ENCODE data around the gene ZIC4.

The ZIC4 gene

DNA sequence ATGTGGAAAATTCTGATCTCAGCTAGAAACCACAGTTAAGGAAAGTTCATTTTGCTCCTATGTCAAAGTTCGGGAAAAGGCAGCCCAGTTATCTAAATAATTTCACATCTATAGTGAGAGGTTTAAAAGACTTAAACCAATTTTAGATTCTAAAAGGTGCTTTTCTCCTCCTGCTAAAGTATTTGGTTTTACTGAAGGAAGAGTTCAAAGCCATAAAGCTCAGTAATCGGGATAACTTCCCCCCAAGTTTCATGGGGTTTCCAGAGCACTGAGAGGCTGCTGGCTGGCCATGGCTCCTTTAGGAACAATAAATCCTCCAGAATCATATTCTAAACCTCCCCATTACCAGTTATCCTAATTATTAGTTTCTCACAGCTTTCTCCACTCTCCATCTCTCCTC, 38.2 kb downstream of the ZIC4 start:
- DNase-seq = no peak

DNA sequence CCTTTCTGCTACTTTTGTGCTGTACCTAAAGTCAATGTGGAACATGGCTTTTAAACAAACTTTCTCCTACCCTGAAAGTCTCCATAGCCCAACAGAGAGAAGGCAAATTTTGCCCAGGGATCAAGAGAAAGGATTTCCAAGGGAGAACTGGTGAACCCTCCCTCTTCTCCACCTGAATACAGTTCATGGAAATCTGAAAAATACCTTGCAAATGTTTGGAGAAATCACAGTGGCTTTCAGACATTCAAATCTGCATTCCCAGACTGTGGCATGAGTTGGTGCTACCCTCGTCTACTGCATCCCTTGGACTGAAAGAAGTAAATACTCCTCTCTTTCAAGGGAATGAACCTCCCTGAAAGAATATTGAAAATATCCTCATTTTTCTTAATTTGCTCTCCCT, 38.7 kb downstream of the ZIC4 start:
- DNase-seq = no peak

DNA sequence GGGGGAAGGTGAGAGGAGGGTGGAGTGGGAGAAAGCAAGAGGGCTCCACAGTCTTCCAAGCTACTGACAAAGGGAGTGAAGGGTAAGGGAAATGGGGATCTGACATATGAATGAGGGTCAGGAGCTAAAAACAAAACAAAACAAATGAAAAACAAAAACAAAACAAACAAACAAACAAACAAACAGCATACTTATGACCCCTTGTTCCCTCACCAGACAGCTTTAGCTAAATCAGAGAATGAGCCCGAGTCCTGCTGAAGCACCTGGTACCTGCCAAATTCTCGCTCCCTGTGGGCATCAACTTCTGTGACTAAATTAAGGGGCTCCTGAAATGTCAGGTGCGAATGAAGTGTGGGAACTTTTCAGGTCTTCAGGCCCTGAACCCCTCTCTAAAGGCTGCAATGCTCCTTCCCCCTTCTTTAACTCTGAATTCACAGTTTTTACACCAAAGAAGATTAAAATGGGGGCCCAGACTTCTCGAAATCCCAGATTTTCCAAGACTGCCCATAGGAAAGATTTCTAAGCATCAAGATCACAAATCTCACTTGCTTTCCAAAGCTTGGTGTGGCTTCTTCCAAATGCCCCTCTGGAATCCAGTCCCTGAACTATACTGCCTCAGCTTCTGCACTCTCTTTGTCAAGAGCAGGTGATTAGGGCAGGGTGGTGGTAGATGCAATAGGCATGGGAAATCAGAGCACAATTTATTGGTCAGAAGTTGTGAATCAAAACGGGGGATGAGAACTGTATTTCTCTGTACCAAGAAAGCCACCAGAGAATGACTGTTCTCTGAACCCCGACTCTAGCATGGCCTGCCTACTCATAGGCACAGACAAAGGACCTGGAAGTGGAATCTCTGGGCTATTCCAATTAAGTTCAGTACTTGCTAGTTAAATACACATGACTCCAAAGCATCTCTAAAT, 40.9 kb downstream of the ZIC4 start:
- no peak for DNase-seq

DNA sequence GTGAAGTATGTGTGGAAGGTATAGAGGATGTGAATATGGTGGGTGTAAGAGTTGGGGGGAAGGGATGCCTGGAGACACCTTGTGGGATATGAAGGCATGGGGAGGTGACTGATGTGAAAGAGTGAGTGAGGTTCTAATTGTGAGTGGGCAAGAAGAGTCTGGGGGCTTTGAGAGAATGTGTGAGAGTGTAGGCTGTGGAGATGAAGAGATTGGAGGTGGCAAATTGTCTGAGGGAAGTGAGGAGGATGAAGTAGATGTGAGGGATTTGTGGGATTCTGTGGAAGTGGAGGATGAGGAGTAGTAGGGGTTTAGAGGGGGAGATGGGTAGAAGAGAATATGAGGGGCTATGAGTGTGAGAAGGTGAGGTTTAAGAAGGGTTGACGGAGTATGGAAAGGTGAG, 41.6 kb downstream of the ZIC4 start:
- no peak for DNase-seq

DNA sequence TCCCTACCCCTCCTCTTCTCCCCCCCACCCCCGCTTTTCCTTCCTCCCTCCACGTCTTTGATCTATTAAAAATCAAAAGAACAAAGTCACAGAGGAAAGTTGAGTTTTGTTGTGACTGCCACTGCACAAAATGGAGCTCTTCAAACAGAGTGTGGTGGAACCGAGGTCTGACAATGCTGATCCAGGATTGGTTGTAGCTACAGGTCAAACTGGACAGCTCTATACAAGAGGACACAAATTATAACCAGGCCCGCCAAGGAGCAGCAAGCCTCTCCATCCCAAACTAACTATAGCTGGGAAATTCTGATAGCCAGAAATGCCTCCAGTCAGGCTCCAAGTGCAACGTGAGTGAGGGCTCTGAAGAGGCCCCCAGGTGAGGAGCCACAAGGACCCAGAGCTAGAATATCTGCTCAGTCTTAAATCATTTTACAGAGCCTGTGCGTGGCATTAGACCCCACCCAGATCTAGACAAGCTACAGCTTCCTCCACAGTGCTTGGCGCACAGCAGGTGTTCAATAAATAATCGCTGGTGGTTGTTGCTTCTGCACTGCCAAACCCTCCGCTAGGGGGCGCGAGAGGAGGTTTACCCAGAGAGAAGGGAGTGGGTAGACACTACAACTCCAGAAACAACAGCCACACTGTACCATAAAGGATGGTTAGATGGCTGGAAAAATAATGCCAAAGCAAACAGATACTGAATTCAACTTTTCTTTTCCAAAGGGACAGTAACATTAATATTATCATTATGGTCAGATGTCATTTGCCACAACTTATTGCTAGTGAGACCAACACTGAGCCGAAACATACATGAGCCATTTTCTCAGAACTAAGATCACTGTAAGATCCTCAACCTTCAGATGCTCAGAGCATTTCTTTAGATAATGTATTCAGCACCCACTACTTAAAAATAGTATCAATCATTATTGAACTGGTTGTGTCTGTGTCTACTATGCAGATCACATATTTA, 44.6 kb downstream of the ZIC4 start:
- DNase-seq = peak; percentile 8

DNA sequence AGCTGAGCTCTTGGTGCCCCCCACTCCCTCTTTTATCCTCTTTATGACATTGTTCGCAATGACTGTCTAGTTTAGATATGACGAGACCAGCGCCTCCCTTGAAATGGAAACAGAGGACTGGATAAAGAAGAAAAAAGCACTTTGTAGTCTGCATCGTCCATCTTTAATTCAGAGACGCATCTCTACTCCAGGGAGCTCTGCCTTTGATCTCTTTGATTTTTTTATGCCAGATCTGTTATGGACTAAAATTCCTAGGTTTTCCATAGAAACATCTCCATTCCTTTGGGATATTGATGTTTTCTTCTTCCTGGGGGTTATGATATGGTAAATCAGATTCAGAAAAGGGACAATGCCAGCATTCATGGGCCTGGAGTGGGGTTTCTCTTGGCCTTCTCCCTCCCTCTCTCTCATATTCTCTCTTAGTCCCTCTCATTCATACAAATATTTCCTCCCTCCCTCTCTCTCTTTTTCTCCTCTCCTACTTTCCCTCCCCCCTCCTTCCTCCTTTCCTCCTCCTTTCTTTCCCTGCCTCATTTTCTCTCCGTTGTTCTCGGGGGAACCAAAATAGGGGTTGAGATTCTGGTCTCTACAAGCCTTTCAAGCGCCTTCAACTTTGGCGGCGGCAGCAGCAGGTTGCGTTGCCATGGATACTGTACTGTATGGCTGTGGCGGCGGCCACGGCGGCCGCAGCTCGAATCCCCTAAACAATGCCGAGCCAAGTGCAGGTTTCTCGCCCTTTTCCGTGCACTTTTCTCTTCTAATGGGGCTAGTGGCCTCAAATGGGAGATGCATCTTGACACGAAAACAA, 45.5 kb downstream of the ZIC4 start:
- no peak for DNase-seq

DNA sequence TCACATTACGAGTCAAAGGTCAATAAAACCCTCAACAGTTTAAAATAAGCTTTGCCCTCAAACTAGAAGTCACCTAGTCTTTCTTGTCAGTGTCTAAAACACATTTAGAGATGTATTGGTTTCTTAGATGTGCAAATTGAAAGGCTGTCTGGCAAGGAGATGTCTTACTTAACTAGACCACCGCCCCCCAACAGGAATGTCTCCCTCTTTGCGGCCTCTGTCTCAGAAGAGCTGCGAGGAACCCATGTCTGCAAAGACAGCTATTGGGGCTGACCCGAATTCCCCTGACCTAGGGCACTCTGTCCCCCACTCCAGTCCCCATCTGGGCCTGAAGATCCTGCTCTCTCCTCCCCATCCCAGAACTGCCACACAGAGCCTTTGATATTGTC, 46.3 kb downstream of the ZIC4 start:
- no peak for DNase-seq

DNA sequence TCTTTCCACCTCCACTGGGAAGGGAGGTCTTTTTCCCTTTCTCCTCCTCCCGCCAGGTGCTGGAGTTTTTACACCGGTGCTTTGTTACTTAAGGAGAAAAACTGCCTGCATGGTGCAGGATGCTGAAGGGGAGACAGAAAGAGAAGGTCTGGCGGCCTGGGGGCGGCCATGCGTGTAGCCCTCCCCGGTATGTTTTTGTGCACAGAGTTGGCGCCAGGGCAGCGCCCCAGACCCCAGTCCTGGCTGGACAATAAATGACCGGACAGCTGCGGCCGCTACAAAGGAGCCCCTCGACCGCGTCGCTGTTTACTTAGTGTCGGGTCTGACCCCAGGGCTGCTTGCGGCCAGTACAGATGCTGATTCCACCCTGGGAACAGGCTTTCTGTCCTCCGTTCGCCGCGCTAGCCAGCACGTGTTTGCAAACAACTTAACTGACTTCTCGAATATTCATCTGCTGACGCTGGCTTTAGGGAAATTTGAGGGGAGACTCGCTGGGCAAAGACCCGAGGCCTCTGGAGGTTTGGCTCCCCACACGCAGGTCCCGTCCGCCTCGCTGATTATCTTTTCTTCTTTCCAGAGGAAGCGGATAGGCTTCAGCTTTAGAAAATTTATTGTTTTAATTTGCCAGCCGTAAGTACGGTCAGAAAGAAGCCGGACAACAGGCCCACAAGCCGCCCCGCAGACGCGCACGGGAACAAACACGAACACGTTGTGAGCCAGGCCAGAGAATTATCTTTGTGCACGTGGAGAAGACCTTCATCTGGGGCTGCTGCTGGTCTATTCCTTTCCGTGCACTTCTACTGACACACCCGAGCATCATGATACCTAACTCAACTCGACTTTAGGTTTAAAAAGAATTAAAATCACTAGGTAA, 46.9 kb downstream of the ZIC4 start:
- no peak for DNase-seq

DNA sequence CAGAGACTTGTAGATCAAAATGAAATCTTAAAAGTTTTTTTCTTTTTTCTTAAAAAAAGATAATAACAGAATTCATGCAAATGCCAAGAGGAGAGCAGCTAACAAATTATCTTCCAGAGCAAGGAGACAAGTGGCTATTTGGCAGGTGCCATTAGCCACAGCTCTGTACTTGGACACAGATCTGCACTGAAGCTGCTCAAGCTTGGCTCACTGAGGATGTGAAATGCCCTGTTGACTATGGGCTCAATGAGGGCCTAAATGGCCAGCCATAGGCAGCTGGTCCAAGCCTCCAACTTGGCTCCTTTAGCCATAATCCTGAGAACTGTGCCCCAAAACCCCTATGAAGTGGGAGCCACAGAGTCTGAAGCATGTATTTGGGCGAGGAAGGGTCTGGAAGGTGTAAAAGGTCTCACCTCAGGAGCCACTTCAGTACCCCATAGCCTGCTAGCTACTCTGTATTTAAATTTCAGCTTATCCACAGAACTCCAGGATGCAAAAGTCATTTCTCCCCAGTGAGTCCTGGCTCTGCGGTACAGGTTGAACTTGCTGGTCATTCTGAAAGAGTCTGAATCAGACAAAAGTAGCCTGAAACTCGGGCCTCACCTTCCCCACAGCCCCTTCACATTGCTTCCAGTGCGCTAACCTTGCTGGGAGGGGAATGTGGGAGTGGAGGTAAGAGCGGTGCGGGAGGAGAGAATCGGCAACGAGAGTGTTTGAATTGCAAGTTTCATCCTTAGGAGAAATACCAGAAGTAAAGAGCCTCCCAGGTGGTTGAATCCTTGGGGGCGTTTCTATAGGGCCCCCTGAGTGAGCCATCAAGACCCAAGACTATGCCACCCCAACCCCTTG, 48.0 kb downstream of the ZIC4 start:
- DNase-seq = no peak

DNA sequence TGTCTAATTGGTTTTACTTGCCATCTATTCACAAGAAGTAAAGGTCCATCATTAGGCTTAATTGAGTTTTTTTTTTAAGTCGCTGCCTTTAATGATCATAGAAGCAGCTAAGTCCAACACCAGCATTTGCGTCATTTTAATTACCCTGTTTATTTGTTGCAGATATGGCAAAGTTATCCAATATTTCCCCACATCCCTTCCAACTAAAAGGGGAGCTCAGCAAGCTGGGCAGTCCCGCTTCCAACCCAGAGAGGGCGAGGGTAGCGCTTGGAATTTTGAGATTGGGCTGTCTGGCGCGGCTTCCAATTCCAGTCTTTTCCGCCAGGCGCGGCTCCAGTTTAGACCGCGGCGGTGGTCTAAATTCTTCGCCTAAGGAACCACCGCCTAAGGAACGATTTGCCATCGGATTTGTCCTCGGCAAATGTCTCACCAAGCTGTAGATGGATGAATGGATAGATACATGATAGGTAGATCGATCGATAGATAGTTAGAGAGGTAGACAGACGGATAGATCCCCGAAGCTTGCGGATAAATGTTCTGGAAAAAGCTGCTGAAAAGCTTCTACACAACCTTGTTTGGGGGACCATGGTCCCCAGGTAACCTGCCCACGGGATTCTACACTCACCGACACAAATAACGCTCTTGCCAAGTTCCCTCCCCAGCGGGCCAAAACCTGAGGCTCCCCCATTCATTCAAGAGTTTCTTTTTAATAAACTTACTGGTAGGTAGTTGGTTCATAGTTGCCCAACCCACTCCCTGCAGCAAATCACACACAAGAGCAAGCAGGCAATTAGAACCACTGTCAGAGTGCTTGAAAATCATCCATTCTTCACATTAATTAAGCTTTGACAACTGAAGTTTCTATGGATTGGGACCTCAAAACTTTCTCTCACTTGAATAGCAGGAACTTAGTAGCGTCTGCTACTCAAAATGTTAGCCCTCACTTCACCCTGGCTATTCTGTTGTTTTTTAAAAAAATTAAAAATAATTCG, 49.1 kb downstream of the ZIC4 start:
- DNase-seq = no peak

DNA sequence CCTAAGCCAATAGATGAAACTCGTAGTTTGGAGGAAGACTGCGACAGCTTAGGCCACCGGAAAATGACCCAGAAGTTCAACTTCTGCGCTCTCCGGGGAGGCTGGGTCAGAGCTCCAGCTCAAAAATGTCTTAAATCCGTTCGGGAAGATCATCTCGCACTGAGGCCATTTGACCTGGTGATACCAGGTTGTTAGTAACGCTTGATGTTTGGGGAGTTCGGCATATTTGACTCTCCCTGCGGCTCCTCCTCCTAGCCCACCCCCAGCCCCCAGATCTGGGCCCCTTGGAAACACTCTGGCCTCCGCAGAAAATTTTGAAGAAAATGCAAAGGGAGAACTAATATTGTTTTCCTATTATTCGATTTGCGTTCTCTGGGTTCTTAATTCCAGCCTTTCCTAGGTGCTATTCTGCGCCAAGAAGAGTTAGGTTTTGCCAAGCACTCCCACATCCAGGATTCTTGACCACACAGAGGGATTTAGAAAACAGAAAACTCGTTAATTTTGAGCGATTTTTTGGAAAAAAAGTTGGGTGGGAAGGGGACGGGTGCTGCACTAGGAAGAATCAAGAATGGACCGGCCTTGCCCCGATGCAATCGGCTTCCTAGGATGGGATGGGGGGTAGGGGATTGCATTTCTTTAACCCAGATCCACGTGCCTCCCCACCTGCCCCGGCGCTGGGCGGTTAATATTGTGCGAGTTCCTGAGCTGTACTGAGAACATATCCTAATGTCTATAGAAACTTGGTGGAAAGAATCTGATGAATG, 50.0 kb downstream of the ZIC4 start:
- DNase-seq = no peak

DNA sequence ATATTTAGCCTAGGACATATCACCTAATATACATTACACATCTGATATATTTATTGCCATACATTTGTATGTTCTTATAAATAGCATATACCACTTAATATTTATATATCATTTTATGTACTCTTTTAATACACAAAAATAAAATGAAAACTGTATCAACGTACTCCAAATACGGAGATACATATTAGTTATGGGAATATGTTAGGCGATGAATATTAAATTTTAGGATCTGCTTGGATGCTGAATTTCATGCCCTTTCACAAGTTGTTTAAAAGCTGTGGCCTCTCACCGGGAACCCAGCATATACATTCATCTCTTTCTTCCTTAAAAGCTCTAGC, 50.6 kb downstream of the ZIC4 start:
- DNase-seq = no peak

DNA sequence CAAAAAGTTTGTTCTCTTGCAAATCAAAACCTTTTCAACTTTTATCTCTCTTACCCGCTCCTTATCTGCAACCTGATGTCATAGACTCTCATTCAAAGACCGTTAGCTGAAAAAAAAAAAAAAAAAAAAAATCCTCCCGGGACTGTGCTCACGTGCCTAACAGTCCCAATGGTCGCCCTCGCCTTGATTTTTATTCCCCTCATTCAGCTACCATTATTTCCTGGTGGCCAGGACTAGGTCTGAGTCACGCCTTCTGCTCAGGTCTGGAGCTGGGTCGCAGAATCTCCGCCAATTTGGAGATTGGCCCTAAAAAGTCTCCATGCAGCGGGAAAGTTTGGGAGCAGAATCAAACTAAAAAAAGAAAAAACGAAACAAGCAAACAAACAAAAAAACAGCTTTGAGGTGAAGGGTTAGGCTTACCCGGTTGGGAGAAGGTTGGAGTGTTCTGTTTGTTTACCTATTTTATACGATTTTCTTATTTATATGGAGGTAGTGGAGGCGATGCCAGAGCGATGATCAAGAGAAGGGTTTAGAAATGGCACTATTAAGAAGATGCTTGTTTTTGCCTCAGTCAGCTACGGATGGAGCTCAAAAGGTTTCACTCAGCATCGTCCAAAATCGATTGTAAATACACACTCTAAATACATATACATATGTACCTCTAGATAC, 51.1 kb downstream of the ZIC4 start:
- DNase-seq = no peak

DNA sequence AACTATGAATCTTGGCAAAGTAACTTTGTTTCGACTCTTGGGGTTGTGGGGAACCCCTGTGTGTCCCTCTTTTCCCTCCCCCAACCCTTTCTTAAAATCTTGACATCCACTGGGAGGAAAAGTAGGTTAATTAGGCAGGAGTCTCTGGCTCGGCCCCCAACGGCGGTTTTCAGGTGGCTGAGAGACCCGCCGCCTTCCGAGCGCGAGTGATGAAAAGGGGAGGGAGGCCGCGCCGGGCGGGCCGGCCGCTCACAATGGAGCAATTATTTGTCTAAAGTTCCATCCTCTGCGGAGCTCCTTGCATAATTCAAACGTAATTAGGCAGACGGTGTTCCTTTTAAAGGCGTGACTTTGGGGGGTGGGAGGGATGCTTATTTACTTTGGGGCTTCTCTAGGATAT, 51.7 kb downstream of the ZIC4 start:
- DNase-seq = no peak

DNA sequence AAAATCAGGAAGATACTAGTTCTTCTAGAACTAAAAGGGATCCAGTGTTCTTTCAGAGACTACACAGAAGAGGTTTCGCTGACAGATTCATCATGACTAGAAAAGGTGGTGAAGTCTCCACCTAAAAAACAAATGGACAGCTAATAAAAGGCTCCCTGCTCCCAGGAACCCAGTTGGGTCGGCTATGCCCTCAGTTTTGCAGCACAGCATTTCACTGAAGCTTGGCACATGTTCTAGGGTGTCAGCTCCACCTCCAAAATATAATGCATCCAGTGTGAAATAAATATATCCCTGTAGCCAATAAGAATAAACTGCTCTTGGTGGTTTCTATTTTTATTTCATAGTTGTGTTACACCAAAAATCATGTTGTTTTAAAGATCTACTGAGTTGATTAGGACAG, 55.0 kb downstream of the ZIC4 start:
- DNase-seq = no peak

DNA sequence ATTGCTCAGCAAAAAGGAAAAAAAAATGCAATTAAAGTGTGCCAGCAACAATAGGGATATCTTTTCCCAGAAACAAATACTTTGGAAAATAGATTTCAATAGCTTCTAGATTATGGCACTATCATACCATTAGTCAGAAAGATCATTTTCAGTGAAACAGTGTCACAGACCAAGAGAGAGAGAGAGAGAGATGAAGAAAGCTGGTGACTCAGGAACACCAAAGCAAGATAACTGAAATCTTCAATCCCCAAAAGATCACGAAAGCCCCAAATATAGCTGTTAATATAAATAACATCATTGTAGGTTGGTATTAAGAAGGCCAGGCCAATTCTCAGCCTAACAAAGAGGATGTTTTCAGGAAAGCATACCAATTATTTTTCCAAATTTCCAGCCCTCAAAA, 57.4 kb downstream of the ZIC4 start:
- no peak for DNase-seq

DNA sequence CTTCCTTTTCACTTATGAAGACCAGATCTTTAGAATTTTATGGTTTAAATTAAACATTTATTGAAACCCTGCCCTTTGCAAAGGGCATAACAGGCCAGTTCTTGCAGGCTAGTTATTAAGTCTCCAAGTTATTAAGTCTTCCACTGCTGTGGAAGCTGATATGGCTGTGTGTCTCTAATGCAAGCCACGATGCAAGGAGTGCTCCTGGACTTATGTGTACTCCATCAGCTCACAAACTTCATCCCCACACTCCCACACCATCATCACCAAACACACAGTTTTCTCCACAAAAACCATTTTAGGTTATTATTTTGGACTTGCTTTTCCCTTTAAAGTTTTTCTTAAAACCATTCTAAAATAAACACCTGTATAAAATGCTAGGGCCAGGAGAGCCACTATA, 62.4 kb downstream of the ZIC4 start:
- DNase-seq = no peak

DNA sequence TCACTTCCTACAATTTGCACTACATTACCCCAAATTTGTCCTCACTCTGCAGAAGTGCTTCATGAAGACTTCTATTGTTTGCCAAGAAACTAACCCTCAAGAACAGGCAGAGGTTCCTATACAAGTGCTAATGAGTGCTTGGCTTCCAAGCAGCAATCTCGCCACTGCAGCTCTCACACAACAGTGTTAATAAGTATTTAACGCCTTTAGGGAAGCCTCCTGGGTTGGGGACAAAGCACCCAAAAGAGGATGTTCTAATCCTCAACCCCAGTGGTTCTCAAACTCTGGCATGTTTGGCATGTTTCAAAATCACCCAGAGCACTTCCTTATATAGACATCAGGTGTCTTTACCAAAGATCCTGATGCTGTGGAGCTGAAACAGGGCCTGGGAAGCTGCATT, 64.6 kb downstream of the ZIC4 start:
- no peak for DNase-seq

All from activated naive CD4-positive, alpha-beta T cell treated with Interleukin-2 at 50 U/mL for 16 hours (primary cell).